K562 (cell line): ENCODE results near the gene GMNN. TPM values are rescaled to one million over a fixed set of nuclear protein-coding genes. Genes with fewer than 3 reads are reported as not detected.

Experiments
- ATF7 ChIP-seq: fragments of 450-650 bp; IDR thresholded peaks from 2 replicates; pipeline ENCODE4 v1.7.1; 2014; ENCODE audit warnings: mild to moderate bottlenecking, moderate library complexity
- BHLHE40 ChIP-seq: IDR thresholded peaks from 2 replicates; pipeline ENCODE4 v1.6.1; 2011; ENCODE audit warnings: low read length, improper control_type of control experiment
- CBX2 ChIP-seq: fragments of 200-600 bp; sonication (generic); IDR thresholded peaks from one replicate; pipeline ENCODE4 v1.6.1; 2012; ENCODE audit warnings: mild to moderate bottlenecking, low read length, inconsistent platforms; ENCODE audit not compliant: insufficient read depth, poor library complexity, severe bottlenecking
- CHD4 ChIP-seq: fragments of 200-600 bp; sonication (generic); IDR thresholded peaks from 3 replicates; pipeline ENCODE4 v1.6.1; 2012; ENCODE audit warnings: low read depth, mild to moderate bottlenecking, mixed read lengths, low read length, inconsistent platforms; ENCODE audit not compliant: insufficient read depth, insufficient replicate concordance, poor library complexity, severe bottlenecking
- FOS ChIP-seq: IDR thresholded peaks from 3 replicates; pipeline ENCODE4 v1.6.1; 2011; ENCODE audit not compliant: insufficient read length; ENCODE audit errors: extremely low read depth
- HDAC6 ChIP-seq: IDR thresholded peaks from 2 replicates; pipeline ENCODE4 v1.6.1; 2012; ENCODE audit warnings: low read depth, mild to moderate bottlenecking, control low read depth, inconsistent platforms, low read length, moderate library complexity
- NFATC3 ChIP-seq: fragments of 450-650 bp; IDR thresholded peaks from 2 replicates; pipeline ENCODE4 v1.6.1; 2017; ENCODE audit warnings: mild to moderate bottlenecking
- NRF1 ChIP-seq, 2 experiments: fragments of 450-650 bp; IDR thresholded peaks in 1 of 2; conservative IDR thresholded peaks in 1 of 2; 2 replicates each; pipeline ENCODE4 v1.6.1; 2014; ENCODE audit warnings: mild to moderate bottlenecking in 2 of 2
- RREB1 ChIP-seq: fragments of 250-450 bp; sonication (Bioruptor Pico); IDR thresholded peaks from 2 replicates; pipeline ENCODE4 v1.4.0; 2020
- SRSF3 ChIP-seq: fragments of 200-400 bp; formaldehyde crosslinking; IDR thresholded peaks from 2 replicates; pipeline ENCODE4 v1.6.1; 2016; ENCODE audit warnings: mild to moderate bottlenecking, low read length, moderate library complexity; ENCODE audit not compliant: insufficient read depth
- STAT5B ChIP-seq: fragments of 250-450 bp; sonication (Bioruptor Pico); IDR thresholded peaks from 2 replicates; pipeline ENCODE4 v1.8.0; 2021; ENCODE audit warnings: mild to moderate bottlenecking, inconsistent platforms
- TAL1 ChIP-seq: fragments of 450-650 bp; IDR thresholded peaks from 2 replicates; pipeline ENCODE4 v1.6.1; 2016; ENCODE audit warnings: mild to moderate bottlenecking
- ZBTB8A ChIP-seq: fragments of 450-650 bp; IDR thresholded peaks from 2 replicates; pipeline ENCODE4 v1.6.1; 2018; ENCODE audit warnings: mild to moderate bottlenecking, moderate library complexity; ENCODE audit not compliant: partially characterized antibody
- ZNF263 ChIP-seq: sonication (generic); formaldehyde crosslinking; IDR thresholded peaks from 2 replicates; pipeline ENCODE4 v1.8.0; 2022; ENCODE audit warnings: mild to moderate bottlenecking, missing genetic modification reagents, borderline replicate concordance
- ZNF431 ChIP-seq: sonication (generic); formaldehyde crosslinking; IDR thresholded peaks from 2 replicates; pipeline ENCODE4 v1.8.0; 2022; ENCODE audit warnings: mild to moderate bottlenecking, missing genetic modification reagents
- ZNF699 ChIP-seq: fragments of 250-450 bp; sonication (Bioruptor Pico); IDR thresholded peaks from 2 replicates; pipeline ENCODE4 v1.8.0; 2021; ENCODE audit warnings: mild to moderate bottlenecking, moderate library complexity; ENCODE audit not compliant: insufficient replicate concordance
- ZNF717 ChIP-seq: fragments of 250-450 bp; sonication (Bioruptor Pico); IDR thresholded peaks from 2 replicates; pipeline ENCODE4 v1.5.0; 2021
- ZSCAN29 ChIP-seq: fragments of 450-650 bp; IDR thresholded peaks from 2 replicates; pipeline ENCODE4 v1.6.1; 2017
- polyA plus RNA-seq, 8 experiments: library from polyadenylated mRNA; depleted of rRNA in 4 of 8; stranded (reverse) in 5 of 8; unstranded in 3 of 8; fragments of >200 nt; fragmentation: Nextera tagmentation in 2 of 8; fragmentation: Illumina TruSeq in 1 of 8; extraction: Ambion mirVana in 2 of 8; extraction: Trizol in 1 of 8; gene quantifications; 2 replicates each; pipeline versions ENCODE4 v1.2.1 to v1.2.3, GENCODE V29; 2011 to 2014; ENCODE audit warnings: inconsistent platforms in 1 of 8, missing spikeins in 1 of 8
- total RNA-seq, 7 experiments: library from RNA; depleted of rRNA in 6 of 7; stranded (reverse); fragments of >200 nt in 6 of 7; fragmentation: Illumina TruSeq in 2 of 7; extraction: Trizol in 2 of 7; gene quantifications; 2 replicates each; pipeline versions ENCODE4 v1.2.1 to v1.2.3, GENCODE V29; 2011 to 2021; ENCODE audit warnings: low replicate concordance in 1 of 7
- TF ChIP-seq, protein P1 (sequence below): fragments of 450-650 bp; formaldehyde crosslinking; IDR thresholded peaks from 2 replicates; pipeline ENCODE4 v1.4.0; 2020; ENCODE audit warnings: mild to moderate bottlenecking, mixed read lengths
- TF ChIP-seq, protein P2 (sequence below): fragments of 250-450 bp; sonication (Bioruptor Pico); IDR thresholded peaks from 2 replicates; pipeline ENCODE4 v1.4.0; 2020

The GMNN gene
- total and polyA plus RNA-seq, 9 of the 15 experiments (the other 6 are each of a cell fraction or from before 2014, with no cell fraction given) = 144 to 370 (median 210) TPM

DNA sequence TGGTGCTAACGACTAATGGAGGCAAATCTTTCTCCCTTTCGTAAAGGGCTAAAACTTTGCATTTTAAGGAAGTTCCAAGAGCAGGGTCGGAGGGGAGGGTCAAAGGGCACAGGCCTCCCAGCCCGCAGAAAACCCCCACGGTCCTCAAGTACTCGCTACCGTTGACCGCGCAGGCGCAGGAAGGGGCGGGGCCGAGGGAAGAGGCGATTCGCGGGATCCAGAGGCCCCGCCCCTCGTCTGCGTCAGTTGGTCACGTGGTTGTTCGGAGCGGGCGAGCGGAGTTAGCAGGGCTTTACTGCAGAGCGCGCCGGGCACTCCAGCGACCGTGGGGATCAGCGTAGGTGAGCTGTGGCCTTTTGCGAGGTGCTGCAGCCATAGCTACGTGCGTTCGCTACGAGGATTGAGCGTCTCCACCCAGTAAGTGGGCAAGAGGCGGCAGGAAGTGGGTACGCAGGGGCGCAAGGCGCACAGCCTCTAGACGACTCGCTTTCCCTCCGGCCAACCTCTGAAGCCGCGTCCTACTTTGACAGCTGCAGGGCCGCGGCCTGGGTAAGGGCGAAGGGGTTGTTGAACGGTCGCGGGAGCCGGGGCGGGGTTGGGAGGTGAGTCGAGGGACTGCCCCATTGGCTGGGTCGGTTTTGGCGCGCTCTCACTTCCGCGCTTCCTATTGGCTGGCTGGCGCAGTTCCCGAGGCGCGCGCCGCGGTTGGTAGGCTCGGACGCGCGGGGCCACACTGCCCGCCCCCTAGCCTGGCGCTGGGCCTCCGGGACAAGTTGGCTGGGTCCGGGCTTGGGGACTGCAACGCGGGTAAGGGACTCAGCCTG lies at the start of gene GMNN (continued):
- TF ChIP-seq CBX2 = no peak
- no peak for TF ChIP-seq ZBTB8A
- TF ChIP-seq CHD4 = no peak
- peak; percentile 81 for TF ChIP-seq ATF7
- peak; percentile 96 for TF ChIP-seq NRF1 (conservative IDR thresholded peaks at IDR 0.05 in 1 of 2, IDR thresholded peaks at IDR 0.05 in 1 of 2)
- TF ChIP-seq ZNF431 (CRISPR knock-in tag) = peak; percentile 60; the same call in 1 of the 2 replicates
- TF ChIP-seq HDAC6 = no peak
- no peak for TF ChIP-seq TAL1
- TF ChIP-seq, protein P1, sequence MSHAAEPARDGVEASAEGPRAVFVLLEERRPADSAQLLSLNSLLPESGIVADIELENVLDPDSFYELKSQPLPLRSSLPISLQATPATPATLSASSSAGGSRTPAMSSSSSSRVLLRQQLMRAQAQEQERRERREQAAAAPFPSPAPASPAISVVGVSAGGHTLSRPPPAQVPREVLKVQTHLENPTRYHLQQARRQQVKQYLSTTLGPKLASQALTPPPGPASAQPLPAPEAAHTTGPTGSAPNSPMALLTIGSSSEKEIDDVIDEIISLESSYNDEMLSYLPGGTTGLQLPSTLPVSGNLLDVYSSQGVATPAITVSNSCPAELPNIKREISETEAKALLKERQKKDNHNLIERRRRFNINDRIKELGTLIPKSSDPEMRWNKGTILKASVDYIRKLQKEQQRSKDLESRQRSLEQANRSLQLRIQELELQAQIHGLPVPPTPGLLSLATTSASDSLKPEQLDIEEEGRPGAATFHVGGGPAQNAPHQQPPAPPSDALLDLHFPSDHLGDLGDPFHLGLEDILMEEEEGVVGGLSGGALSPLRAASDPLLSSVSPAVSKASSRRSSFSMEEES (CRISPR knock-in tag) = peak; percentile 99
- no peak; the same call in 1 of the 2 replicates for TF ChIP-seq ZNF717 (CRISPR knock-in tag)
- peak; percentile 68; the same call in 1 of the 2 replicates for TF ChIP-seq RREB1
- TF ChIP-seq NFATC3 = no peak
- TF ChIP-seq SRSF3 = no peak
- TF ChIP-seq, protein P2, sequence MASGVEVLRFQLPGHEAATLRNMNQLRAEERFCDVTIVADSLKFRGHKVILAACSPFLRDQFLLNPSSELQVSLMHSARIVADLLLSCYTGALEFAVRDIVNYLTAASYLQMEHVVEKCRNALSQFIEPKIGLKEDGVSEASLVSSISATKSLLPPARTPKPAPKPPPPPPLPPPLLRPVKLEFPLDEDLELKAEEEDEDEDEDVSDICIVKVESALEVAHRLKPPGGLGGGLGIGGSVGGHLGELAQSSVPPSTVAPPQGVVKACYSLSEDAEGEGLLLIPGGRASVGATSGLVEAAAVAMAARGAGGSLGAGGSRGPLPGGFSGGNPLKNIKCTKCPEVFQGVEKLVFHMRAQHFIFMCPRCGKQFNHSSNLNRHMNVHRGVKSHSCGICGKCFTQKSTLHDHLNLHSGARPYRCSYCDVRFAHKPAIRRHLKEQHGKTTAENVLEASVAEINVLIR (CRISPR knock-in tag) = peak; percentile 41; the same call in 1 of the 2 replicates
- TF ChIP-seq FOS = peak; percentile 85
- TF ChIP-seq ZNF263 (CRISPR knock-in tag) = 0 out of 2 replicates have a peak, but pooled peaks have one; percentile 26
- TF ChIP-seq ZNF699 (CRISPR knock-in tag) = no peak
- TF ChIP-seq ZSCAN29 = no peak
- no peak for TF ChIP-seq STAT5B
- TF ChIP-seq BHLHE40 = peak; percentile 94
